GM12878 (cell line): Measurements from ENCODE around the gene PIAS2. TPM values are rescaled to one million over a fixed set of nuclear protein-coding genes. Genes with fewer than 3 reads are reported as not detected.

Experiments
- ATAC-seq: fragments of 200-7000 bp; cut with Tn5 transposase; 3 replicates; pipeline ENCODE4 v1.9.1; 2020; ENCODE audit warnings: mild to moderate bottlenecking, moderate library complexity
- BruUV-seq: library from RNA; stranded (reverse); fragments of 400-500 nt; replicated peaks from 2 replicates; lab custom pipeline; 2021; lab: Mats Ljungman, UMichigan
- CTCF ChIA-PET: fragments of 300-600 bp; sonication (Branson Sonifier 250); formaldehyde crosslinking; extraction: SDS; loops from one replicate; lab custom pipeline; 2021; ENCODE audit warnings: inconsistent platforms; lab: Yijun Ruan, JAX
- POLR2A ChIA-PET: fragments of 350-600 bp; formaldehyde crosslinking; extraction: SDS; loops from one replicate; lab custom pipeline; 2021; ENCODE audit warnings: inconsistent platforms; lab: Charles Lee
- RAD21 ChIA-PET: fragments of 300-600 bp; sonication (Branson Sonifier 250); formaldehyde crosslinking; loops from one replicate; lab custom pipeline; 2023; ENCODE audit warnings: antibody characterized with exemption; ENCODE audit not compliant: unreplicated experiment; lab: Charles Lee
- SMC1A ChIA-PET: fragments of 300-600 bp; sonication (Branson Sonifier 250); formaldehyde crosslinking; loops from one replicate; lab custom pipeline; 2023; ENCODE audit not compliant: unreplicated experiment, uncharacterized antibody; lab: Charles Lee
- DNase-seq: peaks from one replicate; pipeline ENCODE4 v3.0.0-alpha.2; 2011; ENCODE audit warnings: low read depth, low spot score
- FAIRE-seq: peaks from 3 replicates; lab custom pipeline; 2011; peaks lifted over from hg19 to GRCh38; lab: Jason Lieb, UNC
- H2AFZ ChIP-seq: 2 replicates; pipeline ENCODE4 v1.6.0; 2011; ENCODE audit warnings: low read depth, low read length, control low read depth; ENCODE audit not compliant: control insufficient read depth
- H3K27ac ChIP-seq: 2 replicates; pipeline ENCODE4 v1.5.1; 2011; ENCODE audit warnings: control low read depth; ENCODE audit not compliant: control insufficient read depth, insufficient read depth
- H3K27me3 ChIP-seq, 2 experiments: replicated peaks in 1 of 2; 2 replicates each; pipeline versions ENCODE4 v1.6.0 to v1.6.1; 2011; ENCODE audit warnings: low read length in 1 of 2; ENCODE audit not compliant: control insufficient read depth in 2 of 2, insufficient read depth in 2 of 2
- H3K36me3 ChIP-seq, 2 experiments: 2 replicates each; pipeline ENCODE4 v1.5.1; 2011; ENCODE audit warnings: low read length in 1 of 2; ENCODE audit not compliant: control insufficient read depth in 2 of 2, insufficient read depth in 2 of 2
- H3K4me1 ChIP-seq: 2 replicates; pipeline ENCODE4 v1.6.1; 2011; ENCODE audit warnings: mild to moderate bottlenecking, low read length, moderate library complexity, mixed read lengths; ENCODE audit not compliant: control insufficient read depth, insufficient read depth
- H3K4me2 ChIP-seq: 2 replicates; pipeline ENCODE4 v1.6.0; 2011; ENCODE audit warnings: control low read depth; ENCODE audit not compliant: control insufficient read depth, insufficient read depth
- H3K4me3 ChIP-seq: fragments of 200-600 bp; sonication (generic); 2 replicates; pipeline ENCODE4 v1.5.1; 2016
- H3K79me2 ChIP-seq: 2 replicates; pipeline ENCODE4 v1.6.0; 2011; ENCODE audit warnings: low read length; ENCODE audit not compliant: control insufficient read depth, insufficient read depth
- H3K9ac ChIP-seq: 2 replicates; pipeline ENCODE4 v1.8.0; 2011; ENCODE audit warnings: low read length, control low read depth, mixed read lengths; ENCODE audit not compliant: control insufficient read depth, insufficient read depth
- H3K9me3 ChIP-seq: replicated peaks from 3 replicates; pipeline ENCODE4 v1.5.1; 2011; ENCODE audit warnings: mild to moderate bottlenecking, low read length; ENCODE audit not compliant: control insufficient read depth, insufficient read depth
- H4K20me1 ChIP-seq: 2 replicates; pipeline ENCODE4 v1.6.0; 2011; ENCODE audit not compliant: control insufficient read depth, insufficient read depth
- FOS ChIP-seq: IDR thresholded peaks from 3 replicates; pipeline ENCODE4 v1.6.1; 2011; ENCODE audit warnings: borderline replicate concordance; ENCODE audit not compliant: insufficient read length; ENCODE audit errors: extremely low read depth
- HCFC1 ChIP-seq: fragments of 150-350 bp; IDR thresholded peaks from 2 replicates; pipeline ENCODE4 v1.6.1; 2014; ENCODE audit warnings: low read length
- SUZ12 ChIP-seq: fragments of 200-600 bp; sonication (generic); IDR thresholded peaks from one replicate; pipeline ENCODE4 v1.6.1; 2018; ENCODE audit warnings: antibody characterized with exemption, mild to moderate bottlenecking; ENCODE audit not compliant: unreplicated experiment
- WGBS: methylation state at CpG from one replicate; pipeline ENCODE4 v1.1.6; 2016; ENCODE audit warnings: low lambda C conversion rate; ENCODE audit not compliant: insufficient replicate concordance, insufficient coverage; ENCODE audit errors: missing lambda C conversion rate; 5-methylcytosine and 5-hydroxymethylcytosine counted together
- in situ Hi-C: fragments of 300-500 bp; cut with MboI; formaldehyde crosslinking; loops from 9 replicates; pipeline ENCODE4 v1.14.3; 2018; ENCODE audit warnings: mixed read lengths
- intact Hi-C: fragments of 100-400 bp; cut with micrococcal nuclease; formaldehyde crosslinking; loops from one replicate; pipeline ENCODE4 v1.14.2; 2022; ENCODE audit not compliant: unreplicated experiment
- polyA plus RNA-seq, 11 experiments: library from polyadenylated mRNA; depleted of rRNA in 4 of 11; unstranded in 6 of 11; stranded (reverse) in 5 of 11; fragments of >200 nt; fragmentation: Nextera tagmentation in 4 of 11; fragmentation: Illumina TruSeq in 1 of 11; extraction: Ambion mirVana in 4 of 11; extraction: Trizol in 1 of 11; gene quantifications; 1 replicate in 1 of 11; 2 replicates in 10 of 11; pipeline versions ENCODE4 v1.2.1 to v1.2.3, GENCODE V29; 2011 to 2016; ENCODE audit warnings: inconsistent platforms in 2 of 11, missing spikeins in 2 of 11, low read depth in 1 of 11
- total RNA-seq, 4 experiments: library from RNA; depleted of rRNA in 3 of 4; stranded (reverse); fragments of >200 nt in 3 of 4; fragmentation: Illumina TruSeq in 1 of 4; extraction: Trizol in 1 of 4; gene quantifications; 2 replicates each; pipeline versions ENCODE4 v1.2.1 to v1.2.3, GENCODE V29; 2013 to 2021

The PIAS2 gene
- total and polyA plus RNA-seq, 10 of the 15 experiments (the other 5 are each of a cell fraction or from before 2014, with no cell fraction given), result 4.0 to 31.8 (median 22.4) TPM

DNA sequence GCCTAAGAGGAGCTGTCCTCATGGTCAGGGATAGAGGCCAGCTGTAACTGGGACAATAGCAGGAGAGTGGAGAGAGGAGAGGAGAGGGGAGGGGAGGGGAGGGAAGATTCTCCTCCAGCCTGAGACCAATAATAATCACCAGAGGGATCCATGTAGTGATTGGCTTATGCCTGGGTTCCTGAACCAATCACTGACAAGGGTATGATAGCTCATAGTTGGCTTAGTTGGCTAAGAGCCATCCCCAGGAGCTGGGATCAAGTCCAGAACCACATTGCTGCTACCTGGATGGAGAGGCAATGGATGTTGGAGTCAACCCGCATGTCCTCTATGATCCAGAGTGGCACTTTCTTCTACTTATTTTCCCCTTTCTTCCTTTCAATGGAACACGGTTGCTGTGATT is 152.7 kb downstream of the PIAS2 start:
- no peak for TF ChIP-seq SUZ12
- DNase-seq (no peak), ATAC-seq (no peak), FAIRE-seq (no peak)
- no peaks in the 10 kb centered on the region; a peak in 2 of 4 replicates for H3K27me3 ChIP-seq
- 46% methylated on average over 2 of the region's 2 CpGs for WGBS
- ChIA-PET POLR2A (no interaction called here), RAD21 (no interaction called here), CTCF (no interaction called here), SMC1A (interaction anchor here (0.7 kb wide), 1 partner anchor 16 kb away, joined by 3 read pairs; no protein-coding TSS in a partner anchor)
- no peaks in the 10 kb centered on the region for H3K36me3 ChIP-seq
- no peaks in the 10 kb centered on the region; the same call in 1 of the 2 replicates for H4K20me1 ChIP-seq
- H3K4me1 ChIP-seq, result no peaks in the 10 kb centered on the region
- no peak overlapping the region for H3K4me3 ChIP-seq
- H2AFZ ChIP-seq, result no peak overlapping the region
- no TSS peak for BruUV-seq
- intact Hi-C loops (no loop called here), in situ Hi-C loops (no loop called here)
- no peak overlapping the region for H3K9ac ChIP-seq
- H3K79me2 ChIP-seq, result no peaks in the 10 kb centered on the region
- H3K9me3 ChIP-seq, result no peaks in the 10 kb centered on the region
- no peak overlapping the region for H3K4me2 ChIP-seq
- no peak overlapping the region for H3K27ac ChIP-seq

DNA sequence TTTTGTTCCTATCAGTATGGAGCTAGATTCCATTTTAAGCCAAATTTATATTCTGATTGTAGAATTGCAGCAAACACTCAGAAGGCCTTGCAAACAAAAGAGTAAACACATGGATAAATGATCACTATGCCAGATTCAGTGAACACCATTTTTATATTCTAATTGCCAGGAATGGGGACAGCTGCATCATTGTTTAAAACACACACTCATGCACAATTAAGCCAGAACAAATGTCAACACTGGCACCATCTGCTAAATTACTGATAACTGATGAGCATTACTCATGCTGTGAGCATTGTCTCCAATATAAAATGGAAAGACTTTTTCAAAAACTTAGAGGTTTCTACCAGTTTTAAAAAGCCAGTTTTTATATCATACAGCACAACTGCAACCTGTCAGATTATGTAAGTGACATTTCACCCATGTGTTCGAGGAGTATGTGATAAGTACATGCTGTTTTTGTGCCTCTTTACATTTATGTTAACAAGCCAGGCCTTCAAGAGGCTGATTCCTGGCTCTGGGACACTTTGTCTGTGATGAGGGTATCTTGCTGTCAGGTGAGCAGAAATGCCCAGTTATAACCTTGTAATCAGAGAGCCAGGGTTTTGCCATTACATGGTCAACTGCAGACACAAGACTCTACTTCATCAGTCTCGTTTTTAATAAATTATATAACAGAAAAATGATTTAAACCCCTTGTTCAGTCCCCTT is 156.1 kb downstream of the PIAS2 start:
- CTCF ChIA-PET, result no interaction called here
- no peaks in the 10 kb centered on the region for H3K9me3 ChIP-seq
- H3K27me3 ChIP-seq, result peaks cover 2 to 8% of the 10 kb centered on the region in 2 experiments; a peak in 3 of 4 replicates
- no TSS peak for BruUV-seq
- in situ Hi-C loops, result no loop called here
- POLR2A ChIA-PET, result no interaction called here
- H3K4me1 ChIP-seq, result no peaks in the 10 kb centered on the region; the same call in 1 of the 2 replicates
- DNase-seq (no peak), ATAC-seq (no peak), FAIRE-seq (no peak)
- no peaks in the 10 kb centered on the region; the same call in 1 of the 2 replicates for H4K20me1 ChIP-seq
- H2AFZ ChIP-seq, result no peak overlapping the region
- H3K79me2 ChIP-seq, result no peaks in the 10 kb centered on the region
- RAD21 ChIA-PET, result no interaction called here
- no peaks in the 10 kb centered on the region for H3K36me3 ChIP-seq
- intact Hi-C loops, result no loop called here
- H3K27ac ChIP-seq, result no peak overlapping the region
- H3K4me3 ChIP-seq, result no peak overlapping the region
- SMC1A ChIA-PET, result interaction anchor here (0.9 kb wide), 1 partner anchor 119 kb away, joined by 3 read pairs; no protein-coding TSS in a partner anchor
- 0% methylated on average over 2 of the region's 2 CpGs for WGBS
- TF ChIP-seq FOS (no peak), HCFC1 (no peak), SUZ12 (no peak)
- H3K4me2 ChIP-seq, result no peak overlapping the region
- no peak overlapping the region for H3K9ac ChIP-seq
